HL-60 (cell line): ENCODE measurements around the gene CFAP69.

Source experiments
- DNase-seq, 2 experiments: peaks; one replicate each; pipeline ENCODE4 v3.0.0-alpha.2; 2010 to 2020; ENCODE audit warnings: low read depth in 1 of 2, low spot score in 1 of 2
- H3K27ac ChIP-seq: fragments of 250-450 bp; sonication (Bioruptor Pico); replicated peaks from 2 replicates; pipeline ENCODE4 v1.5.1; 2020; ENCODE audit warnings: mild to moderate bottlenecking, moderate library complexity
- H3K27me3 ChIP-seq: fragments of 250-450 bp; sonication (Bioruptor Pico); 2 replicates; pipeline ENCODE4 v1.5.1; 2021; ENCODE audit warnings: mild to moderate bottlenecking, moderate library complexity; ENCODE audit not compliant: insufficient read depth, poor library complexity, severe bottlenecking
- H3K4me3 ChIP-seq: replicated peaks from 2 replicates; pipeline ENCODE4 v1.5.1; 2011; ENCODE audit warnings: mild to moderate bottlenecking, control low read depth, low read length; ENCODE audit not compliant: insufficient read depth
- CTCF ChIP-seq: IDR thresholded peaks from one replicate; pipeline ENCODE4 v1.5.1; 2011; ENCODE audit warnings: low read length, control low read depth, inconsistent platforms; ENCODE audit not compliant: insufficient read depth
- GABPA ChIP-seq: IDR thresholded peaks from 2 replicates; pipeline ENCODE4 v1.6.1; 2012; ENCODE audit warnings: low read depth
- POLR2AphosphoS5 ChIP-seq: IDR thresholded peaks from 2 replicates; pipeline ENCODE4 v1.6.1; 2012; ENCODE audit warnings: low read depth
- SPI1 ChIP-seq: IDR thresholded peaks from 2 replicates; pipeline ENCODE4 v1.6.1; 2012; ENCODE audit warnings: low read depth, mild to moderate bottlenecking, borderline replicate concordance
- TF ChIP-seq, protein P1 (sequence below): IDR thresholded peaks from 2 replicates; pipeline ENCODE4 v1.6.1; 2012; ENCODE audit warnings: low read depth; ENCODE audit not compliant: insufficient replicate concordance

Gene CFAP69

DNA sequence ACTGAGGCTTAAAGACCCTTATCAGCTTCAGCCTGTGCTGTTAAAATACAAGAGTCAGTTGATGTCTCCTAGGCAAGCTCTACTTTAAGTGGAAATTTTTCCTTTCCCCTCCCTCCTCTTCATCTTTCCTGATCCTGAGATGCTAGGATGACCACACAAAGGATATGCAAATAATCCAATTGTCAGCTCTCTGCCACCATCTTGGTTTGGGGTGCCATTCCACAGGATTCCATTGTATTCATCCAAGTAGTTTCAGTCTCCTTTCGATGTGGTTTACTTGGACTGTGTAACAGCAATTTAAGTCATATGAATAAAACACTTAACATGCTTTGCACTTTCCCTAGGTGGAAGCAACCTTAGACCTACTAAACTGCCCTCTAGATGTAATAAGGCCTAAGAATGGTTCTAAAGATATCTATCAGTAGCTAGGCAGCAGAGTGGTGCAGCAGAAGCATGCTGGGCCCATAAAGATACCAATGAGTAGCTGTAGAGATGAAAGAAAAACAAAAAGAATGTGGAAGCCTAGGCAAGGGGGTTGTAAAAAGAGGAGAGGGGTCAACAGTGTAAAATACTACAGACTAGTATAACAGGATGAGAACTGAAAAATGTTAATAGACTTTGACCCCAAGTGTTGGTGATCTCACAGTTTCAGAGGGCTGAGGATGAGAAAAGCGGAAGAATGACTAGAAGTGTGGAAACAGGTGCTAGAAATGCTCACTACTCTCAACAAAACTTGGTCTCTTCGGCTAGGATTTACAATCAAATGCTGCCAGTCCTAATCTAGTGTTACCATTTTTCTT is 2.4 kb upstream of the CFAP69 start:
- no peak overlapping the region for H3K27ac ChIP-seq
- no peak for DNase-seq
- H3K4me3 ChIP-seq: no peak overlapping the region
- no peak for TF ChIP-seq CTCF
- no peak for TF ChIP-seq POLR2AphosphoS5
- TF ChIP-seq SPI1: no peak
- no peak for TF ChIP-seq GABPA
- peaks cover 3% of the 10 kb centered on the region for H3K27me3 ChIP-seq

- no peak for DNase-seq
- H3K4me3 ChIP-seq: no peak overlapping the region
- H3K27ac ChIP-seq: no peak overlapping the region
- H3K27me3 ChIP-seq: peaks cover 3% of the 10 kb centered on the region
- TF ChIP-seq, protein P1, sequence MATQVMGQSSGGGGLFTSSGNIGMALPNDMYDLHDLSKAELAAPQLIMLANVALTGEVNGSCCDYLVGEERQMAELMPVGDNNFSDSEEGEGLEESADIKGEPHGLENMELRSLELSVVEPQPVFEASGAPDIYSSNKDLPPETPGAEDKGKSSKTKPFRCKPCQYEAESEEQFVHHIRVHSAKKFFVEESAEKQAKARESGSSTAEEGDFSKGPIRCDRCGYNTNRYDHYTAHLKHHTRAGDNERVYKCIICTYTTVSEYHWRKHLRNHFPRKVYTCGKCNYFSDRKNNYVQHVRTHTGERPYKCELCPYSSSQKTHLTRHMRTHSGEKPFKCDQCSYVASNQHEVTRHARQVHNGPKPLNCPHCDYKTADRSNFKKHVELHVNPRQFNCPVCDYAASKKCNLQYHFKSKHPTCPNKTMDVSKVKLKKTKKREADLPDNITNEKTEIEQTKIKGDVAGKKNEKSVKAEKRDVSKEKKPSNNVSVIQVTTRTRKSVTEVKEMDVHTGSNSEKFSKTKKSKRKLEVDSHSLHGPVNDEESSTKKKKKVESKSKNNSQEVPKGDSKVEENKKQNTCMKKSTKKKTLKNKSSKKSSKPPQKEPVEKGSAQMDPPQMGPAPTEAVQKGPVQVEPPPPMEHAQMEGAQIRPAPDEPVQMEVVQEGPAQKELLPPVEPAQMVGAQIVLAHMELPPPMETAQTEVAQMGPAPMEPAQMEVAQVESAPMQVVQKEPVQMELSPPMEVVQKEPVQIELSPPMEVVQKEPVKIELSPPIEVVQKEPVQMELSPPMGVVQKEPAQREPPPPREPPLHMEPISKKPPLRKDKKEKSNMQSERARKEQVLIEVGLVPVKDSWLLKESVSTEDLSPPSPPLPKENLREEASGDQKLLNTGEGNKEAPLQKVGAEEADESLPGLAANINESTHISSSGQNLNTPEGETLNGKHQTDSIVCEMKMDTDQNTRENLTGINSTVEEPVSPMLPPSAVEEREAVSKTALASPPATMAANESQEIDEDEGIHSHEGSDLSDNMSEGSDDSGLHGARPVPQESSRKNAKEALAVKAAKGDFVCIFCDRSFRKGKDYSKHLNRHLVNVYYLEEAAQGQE: no peak
- TF ChIP-seq POLR2AphosphoS5: no peak
- TF ChIP-seq CTCF: no peak
- no peak for TF ChIP-seq SPI1
- no peak for TF ChIP-seq GABPA
Observed at GRCh38 chr7:90243556-90243955, 1.4 kb upstream of the CFAP69 start.

GRCh38 chr7:90244565-90244908 is 437 bp upstream of the CFAP69 start:
- DNase-seq: no peak
- H3K27me3 ChIP-seq: peaks cover 3% of the 10 kb centered on the region
- TF ChIP-seq, protein P1: no peak
- TF ChIP-seq CTCF (no peak), GABPA (no peak), POLR2AphosphoS5 (no peak), SPI1 (no peak)
- H3K4me3 ChIP-seq: peak overlapping the region; percentile 90
- H3K27ac ChIP-seq: no peak overlapping the region

DNA sequence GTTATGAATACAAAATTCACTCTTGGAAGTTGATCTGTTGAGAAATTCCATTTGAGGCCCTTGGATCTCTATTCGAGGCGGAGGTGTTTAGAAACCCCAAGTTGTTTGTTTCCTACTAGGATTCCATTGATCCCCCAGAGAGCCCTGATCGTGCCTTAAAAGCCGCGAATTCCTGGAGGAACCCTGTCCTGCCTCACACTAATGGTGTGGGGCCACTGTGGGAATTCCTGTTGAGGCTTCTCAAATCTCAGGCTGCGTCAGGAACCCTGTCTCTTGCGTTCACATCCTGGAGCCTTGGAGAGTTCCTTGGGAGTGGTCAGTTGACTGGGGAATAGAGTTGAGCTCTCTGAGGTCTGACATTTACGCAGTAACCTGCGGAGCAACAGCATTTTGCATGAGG is 1.2 kb downstream of the CFAP69 start:
- Histone ChIP-seq H3K27ac (no peak overlapping the region), H3K27me3 (peaks cover 4% of the 10 kb centered on the region), H3K4me3 (no peak overlapping the region)
- TF ChIP-seq POLR2AphosphoS5 (no peak), SPI1 (no peak), GABPA (no peak), CTCF (no peak)
- TF ChIP-seq, protein P1: no peak
- no peak for DNase-seq
